Ishikawa (cell line): ENCODE measurements around the gene BCO1.

Experiments
- CEBPB ChIP-seq: IDR thresholded peaks from 2 replicates; pipeline ENCODE4 v1.6.1; 2012
- CREB1 ChIP-seq: IDR thresholded peaks from 2 replicates; pipeline ENCODE4 v1.6.1; 2012; ENCODE audit warnings: low read depth
- EGR1 ChIP-seq: IDR thresholded peaks from 2 replicates; pipeline ENCODE4 v1.6.1; 2012
- EP300 ChIP-seq: IDR thresholded peaks from 2 replicates; pipeline ENCODE4 v1.6.1; 2012; ENCODE audit warnings: borderline replicate concordance
- FOXM1 ChIP-seq: IDR thresholded peaks from 2 replicates; pipeline ENCODE4 v1.6.1; 2012; ENCODE audit warnings: low read depth, borderline replicate concordance
- NFIC ChIP-seq: IDR thresholded peaks from 2 replicates; pipeline ENCODE4 v1.6.1; 2012
- RAD21 ChIP-seq: IDR thresholded peaks from 2 replicates; pipeline ENCODE4 v1.6.1; 2012; ENCODE audit warnings: low read depth
- REST ChIP-seq: IDR thresholded peaks from 2 replicates; pipeline ENCODE4 v1.6.1; 2012; ENCODE audit warnings: low read depth, mild to moderate bottlenecking
- TAF1 ChIP-seq: IDR thresholded peaks from 2 replicates; pipeline ENCODE4 v1.6.1; 2012; ENCODE audit warnings: low read depth, mild to moderate bottlenecking
- TCF12 ChIP-seq: IDR thresholded peaks from 2 replicates; pipeline ENCODE4 v1.6.1; 2012; ENCODE audit warnings: low read depth
- TEAD4 ChIP-seq: IDR thresholded peaks from 2 replicates; pipeline ENCODE4 v1.6.1; 2012
- USF1 ChIP-seq: IDR thresholded peaks from 2 replicates; pipeline ENCODE4 v1.6.1; 2012
- YY1 ChIP-seq: IDR thresholded peaks from 2 replicates; pipeline ENCODE4 v1.6.1; 2012; ENCODE audit warnings: low read depth
- ZBTB7A ChIP-seq: IDR thresholded peaks from 2 replicates; pipeline ENCODE4 v1.6.1; 2012; ENCODE audit warnings: low read depth
- TF ChIP-seq, protein P1 (sequence below): IDR thresholded peaks from 2 replicates; pipeline ENCODE4 v1.6.1; 2012

The BCO1 gene

DNA sequence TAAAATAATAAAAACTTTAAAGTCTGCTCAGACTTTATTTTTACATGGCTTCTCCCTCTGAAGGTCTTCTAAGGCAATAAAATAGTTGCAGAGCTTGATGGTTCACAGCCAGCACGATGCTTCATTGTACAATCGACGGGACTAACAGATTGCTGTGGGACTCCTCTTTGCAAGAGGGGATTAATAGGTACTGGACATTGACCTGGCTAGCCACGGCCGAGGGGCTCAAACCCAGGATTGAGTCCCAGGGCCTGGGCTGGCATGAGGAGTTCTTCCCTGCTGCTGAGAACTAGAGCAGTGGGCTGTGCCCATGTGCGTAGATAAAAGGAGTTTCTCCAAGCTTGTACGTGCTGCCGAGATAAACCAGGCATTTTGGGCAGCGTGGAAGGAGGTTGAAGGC lies 52.6 kb downstream of the BCO1 start:
- TF ChIP-seq TEAD4 (no peak), USF1 (no peak)

DNA sequence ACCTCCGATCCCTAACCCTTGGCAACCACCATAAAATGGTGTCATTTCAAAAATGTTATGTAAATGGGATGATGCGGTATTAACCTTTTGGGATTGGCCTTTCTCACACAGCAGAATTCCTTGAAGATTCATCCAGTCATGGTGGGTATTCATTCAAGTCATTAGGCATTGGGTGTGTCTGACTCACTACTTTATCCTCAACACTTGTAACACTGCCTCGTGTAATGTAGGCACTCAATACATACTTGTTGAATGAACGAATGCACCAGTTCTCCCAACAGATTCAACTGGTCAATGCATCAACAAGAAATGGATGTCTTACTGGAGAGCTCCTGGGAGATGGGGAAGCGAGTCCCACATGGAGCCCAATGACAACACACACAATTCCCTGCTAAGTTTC lies 54.4 kb downstream of the BCO1 start:
- TF ChIP-seq TCF12 (no peak), FOXM1 (no peak), NFIC (no peak), EP300 (no peak), TEAD4 (no peak), TAF1 (no peak), YY1 (no peak), EGR1 (no peak)
- TF ChIP-seq, protein P1, sequence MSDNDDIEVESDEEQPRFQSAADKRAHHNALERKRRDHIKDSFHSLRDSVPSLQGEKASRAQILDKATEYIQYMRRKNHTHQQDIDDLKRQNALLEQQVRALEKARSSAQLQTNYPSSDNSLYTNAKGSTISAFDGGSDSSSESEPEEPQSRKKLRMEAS: no peak

- TF ChIP-seq EGR1 (no peak), EP300 (no peak), USF1 (no peak), YY1 (no peak), CREB1 (no peak), TCF12 (no peak), FOXM1 (no peak), REST (no peak), TAF1 (no peak), RAD21 (no peak), TEAD4 (no peak), NFIC (no peak), CEBPB (no peak), ZBTB7A (no peak)
- TF ChIP-seq, protein P1: no peak
Measured at GRCh38 chr16:81293909-81294802, 55.7 kb downstream of the BCO1 start.

DNA sequence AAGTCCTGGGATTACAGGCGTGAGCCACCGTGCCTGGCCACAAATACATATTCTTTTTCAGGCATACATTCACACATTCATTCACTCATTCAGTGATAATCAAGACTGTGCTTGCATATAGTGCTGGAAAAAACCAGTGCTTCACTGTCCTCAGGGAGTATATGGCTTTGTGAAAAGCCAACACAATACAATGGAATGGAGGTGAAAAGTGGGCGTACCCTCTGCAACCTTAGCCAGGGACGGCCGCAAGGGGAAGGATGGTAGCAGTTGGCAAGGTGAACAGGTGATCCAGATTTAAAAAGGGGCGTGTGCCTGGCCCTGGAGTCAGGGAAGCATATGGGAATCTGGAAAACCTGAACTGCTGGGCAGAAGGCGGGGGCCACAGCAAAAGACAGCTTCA lies 58.1 kb downstream of the BCO1 start:
- TF ChIP-seq EP300: no peak
- TF ChIP-seq ZBTB7A: no peak
- TF ChIP-seq YY1: no peak
- TF ChIP-seq REST: no peak
- TF ChIP-seq, protein P1: no peak
- no peak for TF ChIP-seq RAD21
- TF ChIP-seq FOXM1: no peak
- no peak for TF ChIP-seq CREB1
- TF ChIP-seq NFIC: no peak
- TF ChIP-seq EGR1: no peak
- no peak for TF ChIP-seq TCF12
- TF ChIP-seq TEAD4: no peak
- no peak for TF ChIP-seq CEBPB

- TF ChIP-seq RAD21 (no peak), TCF12 (no peak), ZBTB7A (no peak), TAF1 (no peak), REST (no peak), TEAD4 (no peak), CREB1 (no peak), NFIC (no peak), EP300 (no peak), USF1 (no peak), YY1 (no peak), EGR1 (no peak), FOXM1 (no peak), CEBPB (no peak)
- TF ChIP-seq, protein P1: no peak
Measured at GRCh38 chr16:81307770-81308169, 69.3 kb downstream of the BCO1 start.
